Ammon's horn (tissue), 1 donor: ENCODE data around the gene FANCM.

Source experiments
- DNase-seq: peaks from one replicate; pipeline ENCODE4 v3.0.0-alpha.2; 2016; ENCODE audit warnings: low spot score

The FANCM gene

DNA sequence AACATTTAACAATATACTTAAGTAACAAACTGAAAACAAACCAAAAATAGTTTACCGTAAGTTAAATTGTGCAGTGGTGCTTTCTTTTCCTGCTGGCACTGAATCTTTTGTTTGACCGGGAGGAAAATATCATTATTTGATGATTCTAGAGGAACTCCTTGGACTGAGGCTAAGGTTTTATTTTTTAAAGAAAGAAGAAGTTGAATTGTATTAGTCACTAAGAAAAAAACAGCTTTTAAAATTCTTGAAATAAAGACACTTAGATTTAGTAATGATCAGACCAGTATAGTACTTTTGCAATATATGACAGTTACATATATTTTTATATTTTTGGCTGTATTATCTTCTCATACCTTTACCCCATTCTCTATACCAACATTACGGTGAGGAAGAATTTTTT lies 107.0 kb downstream of the FANCM start:
- DNase-seq: no peak

DNA sequence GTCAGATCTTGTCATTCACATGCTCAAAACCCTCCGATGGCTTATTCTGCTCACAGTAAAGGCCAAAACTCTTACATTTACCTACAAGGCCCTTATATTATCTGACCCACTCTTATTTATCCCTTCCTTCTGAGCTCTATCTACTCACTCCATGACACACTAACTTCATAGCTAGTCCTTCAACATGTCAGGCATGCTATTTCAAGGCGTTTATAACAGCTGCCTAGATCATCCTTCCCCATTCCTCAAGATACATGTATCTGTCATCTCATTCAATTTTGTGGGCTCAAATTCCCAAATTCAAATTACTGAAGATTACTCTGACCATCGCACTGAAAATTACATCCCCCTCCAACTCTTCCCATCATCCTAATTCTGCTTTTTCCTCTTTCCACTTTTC lies 110.4 kb downstream of the FANCM start:
- no peak for DNase-seq

DNA sequence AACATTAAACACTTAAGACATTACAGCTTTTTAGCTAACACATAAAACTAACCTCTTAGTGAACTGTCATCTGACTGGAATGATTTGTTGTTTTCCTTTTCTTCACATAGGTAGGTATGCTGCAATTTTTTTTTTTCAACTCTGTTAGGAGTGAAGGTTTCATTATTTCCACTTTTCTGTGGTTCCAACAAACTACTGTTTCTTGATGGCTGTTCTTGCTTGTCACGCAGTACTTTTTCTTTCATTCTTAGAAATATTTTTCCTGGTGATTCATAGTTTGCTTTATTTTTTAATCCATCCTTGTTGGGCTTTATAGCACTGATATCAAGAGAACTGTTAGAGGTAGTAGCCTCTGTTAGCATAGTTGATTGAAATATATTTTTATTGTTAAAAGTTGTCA lies 111.0 kb downstream of the FANCM start:
- DNase-seq: no peak

DNA sequence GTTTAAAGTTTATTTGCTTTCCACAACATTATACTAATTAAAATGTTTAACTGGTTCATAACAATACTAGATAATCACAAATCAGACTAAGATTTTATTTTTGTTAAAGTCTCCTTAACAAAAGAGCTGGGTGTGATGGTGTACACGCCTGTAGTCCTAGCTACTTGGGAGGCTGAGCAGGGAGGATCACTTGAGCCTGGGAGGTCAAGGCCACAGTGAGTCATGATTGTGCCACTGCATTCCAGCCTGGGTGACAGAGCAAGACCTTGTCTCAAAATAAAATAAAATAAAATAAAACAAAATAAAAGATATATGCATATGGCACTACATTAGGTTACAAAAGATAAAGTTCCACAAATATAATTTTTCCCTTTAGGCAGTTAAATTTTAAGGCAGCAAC lies 111.7 kb downstream of the FANCM start:
- no peak for DNase-seq

DNA sequence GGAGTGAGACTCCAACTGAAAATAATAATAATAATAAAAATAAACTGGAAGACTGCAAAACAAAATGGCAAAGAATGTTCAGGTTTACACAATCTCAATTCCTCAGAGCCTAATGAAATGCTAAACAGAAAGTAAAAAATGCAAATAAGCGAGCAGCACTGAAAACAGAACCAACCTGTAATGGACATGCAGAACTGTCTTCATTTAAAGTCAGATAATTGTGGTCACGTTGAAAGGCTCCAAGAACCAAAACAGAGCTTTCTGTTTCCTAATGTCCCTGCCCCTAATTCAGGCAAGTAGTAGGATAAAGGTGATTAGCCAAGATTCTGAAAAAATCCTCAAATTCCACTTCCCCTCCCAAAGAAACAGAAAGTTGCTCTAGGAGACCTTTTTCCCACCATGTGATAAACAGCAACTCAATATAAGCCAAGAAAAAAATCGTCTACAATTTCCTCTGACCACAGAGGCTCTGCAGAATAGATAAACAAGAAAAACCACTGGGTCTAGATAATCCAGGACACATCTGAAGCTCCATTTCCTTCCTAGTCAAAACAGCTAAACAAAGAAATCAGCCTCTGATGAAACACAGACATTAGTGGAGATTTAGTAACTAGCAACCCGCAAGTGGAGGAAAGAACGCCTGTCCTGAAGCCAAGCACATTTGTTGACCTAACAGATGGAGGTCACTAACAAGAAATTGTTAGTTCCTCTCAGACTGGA lies 114.3 kb downstream of the FANCM start:
- DNase-seq: peak; percentile 35
